Testis (tissue), 3 donors: Measurements from ENCODE around the gene BRSK2. TPM values are rescaled to one million over a fixed set of nuclear protein-coding genes. Genes with fewer than 3 reads are reported as not detected.

ENCODE experiments used
- DNase-seq: peaks from one replicate; pipeline ENCODE4 v3.0.0-alpha.2; 2019
- H3K27ac ChIP-seq, 2 donors: fragments of 200-600 bp; sonication (generic); one replicate each; pipeline ENCODE4 v1.5.1; 2019
- H3K27me3 ChIP-seq: fragments of 200-600 bp; sonication (generic); one replicate; pipeline ENCODE4 v1.5.1; 2019
- H3K36me3 ChIP-seq: fragments of 200-600 bp; sonication (generic); one replicate; pipeline ENCODE4 v1.5.1; 2017; ENCODE audit warnings: low read depth; ENCODE audit errors: missing control alignments
- H3K4me1 ChIP-seq: fragments of 200-600 bp; sonication (generic); one replicate; pipeline ENCODE4 v1.5.1; 2019
- H3K4me3 ChIP-seq, 2 donors: fragments of 200-600 bp; sonication (generic); one replicate each; pipeline ENCODE4 v1.5.1; 2017 to 2019
- H3K9me3 ChIP-seq: fragments of 200-600 bp; sonication (generic); one replicate; pipeline ENCODE4 v1.5.1; 2017
- CTCF ChIP-seq, 3 experiments: fragments of 450-650 bp in 2 of 3; fragments of 200-600 bp in 1 of 3; sonication (generic) in 1 of 3; IDR thresholded peaks; one replicate each; pipeline ENCODE4 v1.5.1; 2016 to 2019; ENCODE audit warnings: antibody characterized with exemption in 3 of 3, mild to moderate bottlenecking in 2 of 3, moderate library complexity in 1 of 3
- POLR2A ChIP-seq: fragments of 450-650 bp; IDR thresholded peaks from one replicate; pipeline ENCODE4 v1.6.1; 2017; ENCODE audit warnings: antibody characterized with exemption, mild to moderate bottlenecking, moderate library complexity
- WGBS, 2 donors: methylation state at CpG; one replicate each; pipeline ENCODE4 v1.1.5; 2018; 5-methylcytosine and 5-hydroxymethylcytosine counted together
- intact Hi-C: fragments of 100-400 bp; cut with DNase I; formaldehyde crosslinking; loops from one replicate; pipeline ENCODE4 v1.15.1; 2023; ENCODE audit warnings: low total_unique reads
- polyA plus RNA-seq: library from polyadenylated mRNA; stranded (reverse); fragments of 350-450 nt; fragmentation: Illumina TruSeq; extraction: RNeasy Lipid Tissue Mini Kit (QIAGEN cat#74804); gene quantifications from one replicate; pipeline ENCODE4 v1.2.3, GENCODE V29; 2014; ENCODE audit warnings: low read depth, low replicate concordance; ENCODE audit not compliant: insufficient read depth
- total RNA-seq, 2 donors: library from RNA; depleted of rRNA; stranded (reverse); fragments of >200 nt; gene quantifications; one replicate each; pipeline ENCODE4 v1.2.3, GENCODE V29; 2016

Gene BRSK2
- total and polyA plus RNA-seq, 3 donors from 2014 or later = 24.7 to 52.3 (median 49.1) TPM

DNA sequence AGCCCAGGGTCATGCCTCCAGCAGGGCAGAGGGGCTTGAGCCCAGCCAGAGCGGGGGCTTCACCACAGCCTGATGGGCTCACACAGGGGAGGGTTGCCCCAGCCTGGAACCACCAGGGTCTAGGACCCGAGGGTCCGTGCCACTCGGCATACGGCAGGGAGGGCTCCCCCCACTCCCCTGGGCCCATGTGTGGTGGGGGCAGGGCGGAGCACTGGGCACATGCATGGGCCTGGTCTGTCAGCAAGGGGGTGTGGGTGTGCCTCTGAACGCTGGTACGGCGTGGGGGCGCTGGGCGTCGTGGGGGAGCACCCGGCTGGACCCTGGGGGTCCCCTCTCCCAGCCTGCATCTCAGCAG, 67.6 kb downstream of the BRSK2 start:
- no peak for DNase-seq
- Histone ChIP-seq H3K4me1 (peaks cover 6% of the 10 kb centered on the region), H3K36me3 (no peaks in the 10 kb centered on the region), H3K4me3 (no peak overlapping the region), H3K27me3 (no peaks in the 10 kb centered on the region), H3K9me3 (no peaks in the 10 kb centered on the region), H3K27ac (no peak overlapping the region)
- intact Hi-C loops = no loop called here
- no peak for TF ChIP-seq POLR2A
- TF ChIP-seq CTCF (IDR thresholded peaks at IDR 0.05) = no peak
- WGBS, 2 donors = 100% methylated on average over 5 to 13 of the region's 13 CpGs

DNA sequence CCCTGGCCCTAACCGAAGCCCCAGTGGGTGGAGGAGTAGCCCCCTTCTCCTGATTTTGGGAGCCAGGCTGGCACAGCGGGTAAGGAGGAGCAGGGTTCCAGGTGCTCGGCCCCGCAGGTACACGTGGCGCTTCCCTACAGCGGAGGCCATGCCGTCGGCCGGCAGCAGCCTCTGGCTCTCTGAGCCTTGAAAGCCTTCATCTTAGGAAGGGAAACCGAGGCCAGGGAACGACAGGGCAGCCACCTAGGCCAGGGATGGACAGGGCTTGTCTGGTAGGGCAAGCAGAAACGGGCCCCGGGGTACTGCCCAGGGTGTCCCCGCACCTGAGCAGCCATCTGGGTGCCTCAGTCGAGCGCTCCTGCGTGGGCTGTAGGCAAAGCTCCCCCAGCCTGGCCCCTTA, 68.1 kb downstream of the BRSK2 start:
- Histone ChIP-seq H3K4me3 (no peak overlapping the region), H3K4me1 (peaks cover 6% of the 10 kb centered on the region), H3K36me3 (no peaks in the 10 kb centered on the region), H3K9me3 (no peaks in the 10 kb centered on the region), H3K27ac (no peak overlapping the region), H3K27me3 (no peaks in the 10 kb centered on the region)
- WGBS, 2 donors = 87 to 90% methylated on average over 9 to 18 of the region's 18 CpGs
- intact Hi-C loops = no loop called here
- DNase-seq = no peak
- no peak for TF ChIP-seq CTCF (IDR thresholded peaks at IDR 0.05)
- TF ChIP-seq POLR2A = no peak

DNA sequence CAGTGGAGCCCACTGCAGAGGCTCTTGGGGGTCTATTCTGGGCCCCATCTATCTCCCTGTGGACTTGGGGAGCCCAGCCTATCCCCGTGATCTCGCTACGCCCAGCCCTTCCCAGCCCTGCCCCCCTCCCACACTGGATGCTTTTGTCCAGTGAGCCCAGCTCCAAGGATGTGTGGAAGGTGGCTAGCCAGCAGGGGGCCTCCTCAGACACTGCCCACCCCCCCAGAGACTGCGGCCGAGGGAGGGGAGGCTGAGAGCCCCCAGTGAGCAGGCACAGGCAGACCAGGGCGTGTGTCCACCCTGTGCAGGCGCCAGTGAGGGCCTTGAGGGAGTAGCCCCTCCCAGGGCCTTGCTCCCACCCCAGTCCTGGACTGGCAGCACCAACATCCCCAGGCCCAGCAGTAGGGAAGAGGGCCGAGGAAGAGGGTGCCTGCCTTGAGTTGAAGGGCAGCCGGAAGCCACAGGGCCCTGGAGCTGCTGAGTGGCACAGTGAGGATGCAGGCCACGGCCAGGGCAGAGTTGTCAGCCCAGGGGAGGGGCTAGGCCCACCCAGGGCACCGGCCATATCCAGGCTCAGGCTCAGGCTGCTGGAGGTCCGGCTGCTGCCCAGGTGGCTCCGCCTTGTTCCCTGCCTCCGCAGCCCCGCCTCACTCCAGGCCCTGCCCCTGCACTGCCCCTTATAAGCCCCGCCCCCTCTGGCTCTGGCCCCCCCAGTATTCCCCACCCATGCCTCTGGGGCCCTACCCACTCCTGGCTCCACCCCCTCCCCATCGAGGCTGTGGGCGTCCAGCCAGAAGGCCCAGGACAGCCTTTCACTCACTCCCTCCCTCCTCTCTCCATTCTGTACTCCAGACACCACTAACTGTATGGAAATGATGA, 68.8 kb downstream of the BRSK2 start:
- intact Hi-C loops = no loop called here
- H3K4me3 ChIP-seq = no peak overlapping the region

DNA sequence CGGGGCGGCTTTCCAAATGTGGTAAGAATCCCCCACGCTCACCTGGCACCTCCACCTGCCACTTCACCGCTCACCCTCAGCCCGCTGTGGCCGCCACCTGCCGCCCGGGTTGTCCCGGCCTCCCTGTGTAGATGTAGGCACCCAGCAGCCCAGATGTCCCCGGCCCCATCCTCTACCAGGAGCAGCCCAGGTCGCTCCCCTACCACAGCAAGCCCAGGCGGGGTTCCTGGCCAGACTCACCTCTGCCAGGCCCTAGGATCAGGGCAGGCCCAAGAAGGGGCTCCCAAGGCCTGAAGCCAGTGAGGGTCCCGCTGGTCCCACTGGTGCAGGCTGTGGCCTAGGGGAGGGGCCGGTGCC, 69.5 kb downstream of the BRSK2 start:
- 89 to 94% methylated on average over 11 to 14 of the region's 14 CpGs for WGBS, 2 donors
- Histone ChIP-seq H3K4me1 (peaks cover 6% of the 10 kb centered on the region), H3K27ac (peak overlapping the region in 1 of 2 donors; percentile 92)

More for the DNA sequence above, 68.8 kb downstream of the BRSK2 start:
- H3K9me3 ChIP-seq = no peaks in the 10 kb centered on the region
- H3K4me1 ChIP-seq = peaks cover 6% of the 10 kb centered on the region
- WGBS, 2 donors = 68 to 82% methylated on average over 10 to 16 of the region's 18 CpGs
- no peaks in the 10 kb centered on the region for H3K36me3 ChIP-seq
- peak; percentile 57 for DNase-seq
- no peaks in the 10 kb centered on the region for H3K27me3 ChIP-seq
- no peak for TF ChIP-seq POLR2A
- TF ChIP-seq CTCF (IDR thresholded peaks at IDR 0.05) = peak in 1 of 3 experiments; percentile 27
- no peak overlapping the region for H3K27ac ChIP-seq

More for the DNA sequence above, 69.5 kb downstream of the BRSK2 start:
- Histone ChIP-seq H3K27me3 (no peaks in the 10 kb centered on the region), H3K36me3 (no peaks in the 10 kb centered on the region), H3K9me3 (no peaks in the 10 kb centered on the region), H3K4me3 (no peak overlapping the region)
- DNase-seq = no peak
- intact Hi-C loops = no loop called here
- TF ChIP-seq CTCF (IDR thresholded peaks at IDR 0.05) (no peak), POLR2A (no peak)
